HCT116 (cell line): Measurements from ENCODE around the gene LRRC47. TPM values are rescaled to one million over a fixed set of nuclear protein-coding genes. Genes with fewer than 3 reads are reported as not detected.

Source experiments
- ATAC-seq: fragments of 200-7000 bp; cut with Tn5 transposase; 2 replicates; pipeline ENCODE4 v1.9.1; 2020; ENCODE audit warnings: mild to moderate bottlenecking, moderate library complexity
- BruUV-seq: library from RNA; stranded (reverse); fragments of 400-500 nt; replicated peaks from 2 replicates; lab custom pipeline; 2021; lab: Mats Ljungman, UMichigan
- CTCF ChIA-PET: fragments of 300-600 bp; sonication (Branson Sonifier 250); formaldehyde crosslinking; loops from one replicate; lab custom pipeline; 2021; ENCODE audit warnings: antibody characterized with exemption; lab: Charles Lee
- POLR2A ChIA-PET: fragments of 300-600, 350-600 bp; sonication (Branson Sonifier 250); formaldehyde crosslinking; loops from one replicate; lab custom pipeline; 2021; ENCODE audit warnings: antibody characterized with exemption; lab: Charles Lee
- RAD21 ChIA-PET, 2 experiments: fragments of 300-600 bp; sonication (Branson Sonifier 250); formaldehyde crosslinking; loops; one replicate each; lab custom pipeline; 2023; ENCODE audit warnings: low total read pairs in 2 of 2; ENCODE audit not compliant: uncharacterized antibody in 2 of 2, unreplicated experiment in 2 of 2, low non-redundant PET in 1 of 2; lab: Charles Lee
- DNase-seq: peaks from one replicate; pipeline ENCODE4 v3.0.0-alpha.2; 2010; ENCODE audit warnings: low read depth, low spot score
- H2AFZ ChIP-seq: fragments of 200-600 bp; shearing (Covaris generic), sonication (generic); 2 replicates; pipeline ENCODE4 v1.6.1; 2017; ENCODE audit warnings: low read depth, mixed run types, mixed read lengths, antibody characterized with exemption, low read length; ENCODE audit not compliant: poor library complexity, severe bottlenecking
- H3K27ac ChIP-seq: 2 replicates; pipeline ENCODE4 v1.5.1; 2012; ENCODE audit warnings: low read depth, low read length
- H3K27me3 ChIP-seq: fragments of 200-600 bp; sonication (generic); 2 replicates; pipeline ENCODE4 v1.6.1; 2016; ENCODE audit warnings: mixed run types, low read length, mixed read lengths; ENCODE audit not compliant: insufficient read depth
- H3K36me3 ChIP-seq, 2 experiments: fragments of 200-500 bp in 1 of 2; fragments of 200-600 bp in 1 of 2; sonication (Bioruptor generic) in 1 of 2; sonication (generic) in 1 of 2; 2 replicates each; pipeline versions ENCODE4 v1.5.1 to v1.6.1; 2014 to 2016; ENCODE audit warnings: low read length in 2 of 2, inconsistent platforms in 1 of 2, mixed read lengths in 1 of 2, mixed run types in 1 of 2; ENCODE audit not compliant: insufficient read depth in 2 of 2, control insufficient read depth in 1 of 2
- H3K4me1 ChIP-seq, 2 experiments: fragments of 200-600 bp in 1 of 2; sonication (generic) in 1 of 2; 2 replicates each; pipeline versions ENCODE4 v1.5.1 to v1.6.1; 2012 to 2017; ENCODE audit warnings: low read length in 2 of 2, inconsistent platforms in 1 of 2, mild to moderate bottlenecking in 1 of 2, mixed read lengths in 1 of 2, mixed run types in 1 of 2, moderate library complexity in 1 of 2; ENCODE audit not compliant: insufficient read depth in 2 of 2, control insufficient read depth in 1 of 2
- H3K4me2 ChIP-seq: fragments of 200-600 bp; sonication (generic); 2 replicates; pipeline ENCODE4 v1.6.1; 2017; ENCODE audit warnings: mixed run types, low read length, mixed read lengths
- H3K4me3 ChIP-seq, 2 experiments: fragments of 200-600 bp in 1 of 2; sonication (generic) in 1 of 2; replicated peaks in 1 of 2; 2 replicates each; pipeline ENCODE4 v1.5.1; 2011 to 2016; ENCODE audit warnings: low read length in 2 of 2, control low read depth in 1 of 2, low read depth in 1 of 2, mild to moderate bottlenecking in 1 of 2, mixed read lengths in 1 of 2, mixed run types in 1 of 2
- H3K79me2 ChIP-seq: fragments of 200-600 bp; sonication (generic); 2 replicates; pipeline ENCODE4 v1.6.1; 2017; ENCODE audit warnings: mild to moderate bottlenecking, mixed run types, low read length, moderate library complexity, mixed read lengths; ENCODE audit not compliant: insufficient read depth
- H3K9ac ChIP-seq: fragments of 200-600 bp; sonication (generic); 2 replicates; pipeline ENCODE4 v1.6.1; 2016; ENCODE audit warnings: low read length, mixed read lengths
- H3K9me2 ChIP-seq: fragments of 200-600 bp; sonication (generic), shearing (Covaris generic); 2 replicates; pipeline ENCODE4 v1.6.1; 2017; ENCODE audit warnings: mixed run types, mild to moderate bottlenecking, moderate library complexity; ENCODE audit not compliant: insufficient read depth
- H3K9me3 ChIP-seq, 2 experiments: fragments of 200-500 bp in 1 of 2; fragments of 200-600 bp in 1 of 2; sonication (Bioruptor generic) in 1 of 2; sonication (generic) in 1 of 2; 2 replicates each; pipeline ENCODE4 v1.6.1; 2014 to 2017; ENCODE audit warnings: low read length in 2 of 2, mixed read lengths in 2 of 2, inconsistent platforms in 1 of 2, low read depth in 1 of 2, mild to moderate bottlenecking in 1 of 2, mixed run types in 1 of 2, moderate library complexity in 1 of 2; ENCODE audit not compliant: control insufficient read depth in 1 of 2, insufficient read depth in 1 of 2
- H4K20me1 ChIP-seq: fragments of 200-600 bp; sonication (generic), shearing (Covaris generic); 2 replicates; pipeline ENCODE4 v1.6.1; 2017; ENCODE audit warnings: mixed run types, mild to moderate bottlenecking, moderate library complexity; ENCODE audit not compliant: insufficient read depth
- CEBPB ChIP-seq: IDR thresholded peaks from 2 replicates; pipeline ENCODE4 v1.6.1; 2012; ENCODE audit warnings: low read depth
- EGR1 ChIP-seq: IDR thresholded peaks from 2 replicates; pipeline ENCODE4 v1.6.1; 2012; ENCODE audit warnings: low read depth
- ELF1 ChIP-seq: IDR thresholded peaks from 2 replicates; pipeline ENCODE4 v1.6.1; 2012; ENCODE audit warnings: low read depth, borderline replicate concordance
- EZH2 ChIP-seq: fragments of 200-600 bp; sonication (generic); IDR thresholded peaks from 2 replicates; pipeline ENCODE4 v1.6.1; 2017; ENCODE audit warnings: antibody characterized with exemption, mixed run types
- EZH2phosphoT487 ChIP-seq: fragments of 200-600 bp; IDR thresholded peaks from 2 replicates; pipeline ENCODE4 v1.6.1; 2018; ENCODE audit warnings: antibody characterized with exemption, borderline replicate concordance
- FOSL1 ChIP-seq: IDR thresholded peaks from 2 replicates; pipeline ENCODE4 v1.6.1; 2012; ENCODE audit warnings: low read depth
- JUND ChIP-seq: IDR thresholded peaks from 2 replicates; pipeline ENCODE4 v1.6.1; 2012
- POLR2A ChIP-seq: IDR thresholded peaks from 2 replicates; pipeline ENCODE4 v1.7.0; 2011; ENCODE audit warnings: borderline replicate concordance; ENCODE audit not compliant: insufficient read depth, insufficient read length; ENCODE audit errors: extremely low read depth
- POLR2AphosphoS5 ChIP-seq: IDR thresholded peaks from 2 replicates; pipeline ENCODE4 v1.6.1; 2011; ENCODE audit warnings: mild to moderate bottlenecking, low read depth, low read length, moderate library complexity
- RAD21 ChIP-seq: IDR thresholded peaks from 2 replicates; pipeline ENCODE4 v1.6.1; 2012; ENCODE audit warnings: low read depth, mild to moderate bottlenecking
- SIN3A ChIP-seq: IDR thresholded peaks from 2 replicates; pipeline ENCODE4 v1.6.1; 2012; ENCODE audit warnings: low read depth
- SP1 ChIP-seq: IDR thresholded peaks from 2 replicates; pipeline ENCODE4 v1.6.1; 2012; ENCODE audit warnings: low read depth
- SRF ChIP-seq: IDR thresholded peaks from 2 replicates; pipeline ENCODE4 v1.6.1; 2012; ENCODE audit warnings: low read depth
- TCF7L2 ChIP-seq: IDR thresholded peaks from 2 replicates; pipeline ENCODE4 v1.7.0; 2011; ENCODE audit warnings: borderline replicate concordance, inconsistent platforms; ENCODE audit not compliant: insufficient read depth, insufficient read length; ENCODE audit errors: extremely low read depth
- YY1 ChIP-seq: IDR thresholded peaks from 2 replicates; pipeline ENCODE4 v1.6.1; 2011; ENCODE audit warnings: low read length, low read depth, moderate library complexity, mild to moderate bottlenecking; ENCODE audit not compliant: insufficient replicate concordance; ENCODE audit errors: extremely low read depth
- intact Hi-C: fragments of 100-400 bp; cut with micrococcal nuclease; formaldehyde crosslinking; loops from 2 replicates; pipeline ENCODE4 v1.10.0; 2022
- total RNA-seq: library from RNA; stranded (reverse); gene quantifications from one replicate; pipeline ENCODE4 v1.2.1, GENCODE V29; 2021; ENCODE audit not compliant: unreplicated experiment
- TF ChIP-seq, protein P1 (sequence below): IDR thresholded peaks from 2 replicates; pipeline ENCODE4 v1.6.1; 2012
- TF ChIP-seq, protein P2 (sequence below), 3 experiments: fragments of 200-600 bp in 1 of 3; sonication (generic) in 1 of 3; IDR thresholded peaks in 2 of 3; conservative IDR thresholded peaks in 1 of 3; 2 replicates each; pipeline ENCODE4 v1.5.1; 2012 to 2017; ENCODE audit warnings: low read depth in 2 of 3, low read length in 2 of 3, antibody characterized with exemption in 1 of 3, borderline replicate concordance in 1 of 3, control low read depth in 1 of 3, mild to moderate bottlenecking in 1 of 3, mixed read lengths in 1 of 3, mixed run types in 1 of 3, moderate library complexity in 1 of 3; ENCODE audit not compliant: insufficient read depth in 1 of 3

LRRC47 gene
- total RNA-seq, 1 experiment from 2014 or later, result 48.0 TPM

DNA sequence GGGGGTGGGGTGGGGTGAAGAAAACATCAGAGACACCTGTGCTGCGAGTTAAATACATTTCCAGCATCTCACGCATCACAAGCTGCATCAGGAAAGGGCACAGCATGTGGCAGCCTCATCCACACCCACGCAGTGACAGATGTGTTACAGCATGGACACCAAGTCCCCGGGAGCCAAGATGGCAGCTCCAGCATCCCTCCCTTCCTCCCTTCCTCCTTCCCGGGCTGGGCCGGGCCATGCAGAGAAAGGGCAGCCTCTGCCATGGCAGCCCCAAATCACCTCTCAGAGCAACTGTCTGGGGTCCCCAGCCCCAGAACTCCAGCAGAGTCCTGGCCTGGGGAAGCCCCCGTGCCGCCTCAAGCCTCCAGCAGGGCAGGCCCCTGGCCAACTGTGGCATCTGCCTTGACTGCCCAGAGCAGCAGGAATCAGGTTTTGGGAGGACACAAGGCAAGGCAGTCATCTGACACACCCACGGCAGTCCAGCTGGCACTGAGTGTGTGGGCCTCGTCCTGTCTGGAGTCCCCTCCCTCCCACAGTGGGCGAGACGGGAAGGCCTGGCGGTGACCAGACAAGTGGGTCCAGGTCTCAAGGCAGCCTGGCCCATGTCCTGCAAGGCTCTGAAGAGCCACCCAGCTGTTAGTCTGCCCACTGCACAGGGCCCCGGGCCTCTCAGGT lies 17.6 kb downstream of the LRRC47 start:
- ChIA-PET POLR2A (no interaction called here), CTCF (no interaction called here)
- no peaks in the 10 kb centered on the region for H3K79me2 ChIP-seq
- H3K27me3 ChIP-seq, result no peaks in the 10 kb centered on the region
- peaks cover 20 to 24% of the 10 kb centered on the region in 2 experiments; a peak in 3 of 4 replicates for H3K36me3 ChIP-seq
- no peak overlapping the region for H3K4me3 ChIP-seq
- no peak overlapping the region for H2AFZ ChIP-seq
- peaks cover 16 to 22% of the 10 kb centered on the region in 2 experiments for H3K4me1 ChIP-seq
- no peaks in the 10 kb centered on the region for H3K9me3 ChIP-seq
- TF ChIP-seq TCF7L2, result no peak
- no peak for TF ChIP-seq SRF
- TF ChIP-seq POLR2A, result no peak
- TF ChIP-seq FOSL1, result no peak
- no peak for TF ChIP-seq EZH2phosphoT487
- TF ChIP-seq, all 23 proteins: peak for 0
- H3K9ac ChIP-seq, result no peak overlapping the region
- H4K20me1 ChIP-seq, result no peaks in the 10 kb centered on the region
- RAD21 ChIA-PET, result no interaction called here
- no peak overlapping the region for H3K4me2 ChIP-seq
- intact Hi-C loops, result no loop called here
- ATAC-seq (no peak), DNase-seq (no peak)
- H3K27ac ChIP-seq, result no peak overlapping the region
- no TSS peak for BruUV-seq
- H3K9me2 ChIP-seq, result no peaks in the 10 kb centered on the region

DNA sequence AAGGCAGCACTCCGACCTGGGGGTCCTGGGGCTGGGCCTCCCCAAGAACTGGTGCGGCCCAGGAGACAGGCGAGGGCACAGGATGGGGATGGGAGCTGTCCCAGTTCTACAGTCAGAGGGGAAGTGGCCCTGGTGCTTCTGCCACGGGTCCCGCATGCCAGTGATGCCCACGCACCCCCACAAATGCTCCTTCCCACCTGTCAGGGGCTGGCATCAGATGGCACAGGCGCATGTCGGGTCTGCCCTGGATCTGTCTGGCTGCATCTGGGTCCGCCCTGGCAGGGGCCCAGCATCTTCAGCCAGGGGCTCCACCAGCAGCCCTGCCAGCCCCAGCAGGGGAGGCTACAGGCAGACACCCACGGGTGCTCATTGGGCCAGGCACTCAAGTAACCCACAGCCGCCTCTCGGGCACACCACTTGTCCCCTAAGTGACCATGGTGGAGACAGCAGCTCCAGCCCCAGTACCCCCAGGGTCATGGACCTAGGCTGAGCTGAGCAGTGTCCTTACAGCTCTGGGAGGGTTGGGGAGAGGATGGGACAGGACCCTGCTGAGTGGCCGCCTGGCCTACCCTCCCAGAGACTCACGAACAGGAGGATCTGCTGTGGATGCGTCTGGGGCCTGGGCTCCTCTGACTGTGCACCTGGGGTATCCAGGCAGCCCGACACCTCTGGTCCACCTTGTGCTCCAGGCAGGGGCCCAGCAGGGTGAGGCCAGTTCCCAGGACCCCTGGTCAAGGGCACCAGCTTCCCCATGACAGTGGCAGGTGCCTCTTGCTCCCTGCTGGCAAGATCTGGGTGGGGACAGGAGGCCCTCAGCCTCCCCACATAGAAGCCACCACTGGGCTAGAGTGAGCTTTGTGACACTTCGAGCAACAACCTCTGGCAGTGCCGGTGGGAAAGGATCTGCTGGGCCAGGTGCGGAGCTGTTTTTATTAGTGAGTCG lies 18.4 kb downstream of the LRRC47 start:
- Histone ChIP-seq H2AFZ (no peak overlapping the region), H3K4me2 (no peak overlapping the region), H4K20me1 (no peaks in the 10 kb centered on the region), H3K9me2 (no peaks in the 10 kb centered on the region), H3K4me1 (peaks cover 21 to 30% of the 10 kb centered on the region in 2 experiments), H3K27ac (no peak overlapping the region), H3K9me3 (no peaks in the 10 kb centered on the region), H3K36me3 (peaks cover 15 to 24% of the 10 kb centered on the region in 2 experiments; a peak in 3 of 4 replicates), H3K27me3 (no peaks in the 10 kb centered on the region), H3K79me2 (no peaks in the 10 kb centered on the region), H3K9ac (no peak overlapping the region), H3K4me3 (no peak overlapping the region)
- no peak for DNase-seq
- CTCF ChIA-PET, result no interaction called here
- POLR2A ChIA-PET, result no interaction called here
- no peak for ATAC-seq
- BruUV-seq, result no TSS peak
- intact Hi-C loops, result no loop called here
- RAD21 ChIA-PET, result no interaction called here
- TF ChIP-seq CEBPB, result no peak
- no peak for TF ChIP-seq ELF1
- TF ChIP-seq RAD21, result no peak
- TF ChIP-seq, protein P1, sequence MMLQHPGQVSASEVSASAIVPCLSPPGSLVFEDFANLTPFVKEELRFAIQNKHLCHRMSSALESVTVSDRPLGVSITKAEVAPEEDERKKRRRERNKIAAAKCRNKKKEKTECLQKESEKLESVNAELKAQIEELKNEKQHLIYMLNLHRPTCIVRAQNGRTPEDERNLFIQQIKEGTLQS, result no peak
- no peak for TF ChIP-seq YY1
- no peak for TF ChIP-seq JUND
- TF ChIP-seq, protein P2, sequence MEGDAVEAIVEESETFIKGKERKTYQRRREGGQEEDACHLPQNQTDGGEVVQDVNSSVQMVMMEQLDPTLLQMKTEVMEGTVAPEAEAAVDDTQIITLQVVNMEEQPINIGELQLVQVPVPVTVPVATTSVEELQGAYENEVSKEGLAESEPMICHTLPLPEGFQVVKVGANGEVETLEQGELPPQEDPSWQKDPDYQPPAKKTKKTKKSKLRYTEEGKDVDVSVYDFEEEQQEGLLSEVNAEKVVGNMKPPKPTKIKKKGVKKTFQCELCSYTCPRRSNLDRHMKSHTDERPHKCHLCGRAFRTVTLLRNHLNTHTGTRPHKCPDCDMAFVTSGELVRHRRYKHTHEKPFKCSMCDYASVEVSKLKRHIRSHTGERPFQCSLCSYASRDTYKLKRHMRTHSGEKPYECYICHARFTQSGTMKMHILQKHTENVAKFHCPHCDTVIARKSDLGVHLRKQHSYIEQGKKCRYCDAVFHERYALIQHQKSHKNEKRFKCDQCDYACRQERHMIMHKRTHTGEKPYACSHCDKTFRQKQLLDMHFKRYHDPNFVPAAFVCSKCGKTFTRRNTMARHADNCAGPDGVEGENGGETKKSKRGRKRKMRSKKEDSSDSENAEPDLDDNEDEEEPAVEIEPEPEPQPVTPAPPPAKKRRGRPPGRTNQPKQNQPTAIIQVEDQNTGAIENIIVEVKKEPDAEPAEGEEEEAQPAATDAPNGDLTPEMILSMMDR (IDR thresholded peaks at IDR 0.05 in 2 of 3, conservative IDR thresholded peaks at IDR 0.05 in 1 of 3; ENCODE audit: borderline replicate concordance in 1 of 3, insufficient read depth in 1 of 3, low read depth in 2 of 3, low read length in 2 of 3), result no peak
- no peak for TF ChIP-seq SP1
- TF ChIP-seq POLR2AphosphoS5, result no peak; the same call in none of the 2 replicates
- TF ChIP-seq EGR1, result no peak
- TF ChIP-seq TCF7L2, result no peak
- no peak for TF ChIP-seq EZH2
- no peak for TF ChIP-seq SIN3A
